Mucosa of stomach (tissue), 1 donor: ENCODE data around the gene SMARCB1.

Experiments
- H3K27me3 ChIP-seq: one replicate; pipeline ENCODE4 v1.7.0; 2013; ENCODE audit warnings: mild to moderate bottlenecking, low read length; ENCODE audit not compliant: control insufficient read depth, insufficient read depth
- H3K36me3 ChIP-seq: one replicate; pipeline ENCODE4 v1.7.0; 2013; ENCODE audit warnings: low read length; ENCODE audit not compliant: control insufficient read depth, insufficient read depth
- H3K4me1 ChIP-seq: one replicate; pipeline ENCODE4 v1.7.0; 2013; ENCODE audit warnings: mild to moderate bottlenecking, low read length; ENCODE audit not compliant: control insufficient read depth, insufficient read depth
- H3K4me3 ChIP-seq: one replicate; pipeline ENCODE4 v1.7.0; 2013; ENCODE audit warnings: low read length
- H3K9ac ChIP-seq: one replicate; pipeline ENCODE4 v1.7.0; 2013; ENCODE audit warnings: mild to moderate bottlenecking, low read length, moderate library complexity
- H3K9me3 ChIP-seq: one replicate; pipeline ENCODE4 v1.7.0; 2013; ENCODE audit warnings: mild to moderate bottlenecking, low read length, moderate library complexity; ENCODE audit not compliant: control insufficient read depth
- donor health status: Pancreatic carcinoma.

Gene SMARCB1

DNA sequence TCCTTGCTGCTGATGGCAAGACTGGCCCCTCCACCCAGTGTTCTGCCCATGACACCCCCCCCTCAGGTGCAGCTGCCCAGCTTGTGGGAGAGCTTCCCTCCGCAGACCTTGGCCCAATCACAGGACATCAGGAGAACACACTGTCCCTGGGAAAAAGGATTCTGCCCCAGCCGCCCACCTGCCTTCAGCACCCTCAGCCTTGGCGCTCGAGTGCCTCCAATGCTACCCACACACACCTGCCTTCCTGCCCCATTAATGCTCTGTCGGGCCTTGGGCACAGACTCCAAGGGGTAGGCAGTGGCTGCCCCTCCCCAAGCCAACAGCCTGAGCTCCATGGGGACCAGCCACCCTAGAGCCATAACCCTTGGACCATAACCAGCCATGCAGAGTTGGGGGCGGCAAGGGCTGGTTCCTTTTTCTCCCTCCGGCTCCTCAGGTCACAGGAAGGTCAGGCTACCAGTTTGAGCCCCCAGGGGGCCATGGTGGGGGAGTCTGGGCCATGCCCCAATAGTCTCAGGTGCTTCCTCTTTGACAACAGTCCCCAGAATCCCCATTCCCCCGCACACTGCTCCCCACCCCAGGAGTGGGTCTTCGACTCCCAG lies 34.6 kb upstream of the SMARCB1 start:
- Histone ChIP-seq H3K4me1 (peaks cover 18% of the 10 kb centered on the region), H3K9ac (no peak overlapping the region), H3K36me3 (no peaks in the 10 kb centered on the region), H3K27me3 (no peaks in the 10 kb centered on the region), H3K4me3 (no peak overlapping the region), H3K9me3 (no peaks in the 10 kb centered on the region)

DNA sequence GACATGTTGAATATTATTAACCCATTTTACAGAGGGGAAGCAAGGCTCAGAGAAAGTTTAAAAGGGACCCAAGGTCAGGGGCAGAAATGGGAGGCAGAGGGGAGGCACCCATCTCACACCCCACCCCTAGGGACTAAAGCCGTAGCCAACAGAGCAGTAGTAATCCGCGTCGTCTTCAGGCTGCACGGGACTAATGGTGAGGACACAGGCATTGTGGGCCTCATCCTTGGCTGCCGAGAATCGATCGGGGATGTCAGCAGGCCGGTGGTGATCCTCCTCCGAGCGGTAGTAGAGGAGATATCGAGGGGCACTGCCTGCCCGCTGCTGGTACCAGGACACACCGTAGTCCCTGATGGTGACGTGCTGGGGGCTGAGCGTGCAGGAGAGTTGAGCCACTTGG lies 34.0 kb upstream of the SMARCB1 start:
- no peaks in the 10 kb centered on the region for H3K9me3 ChIP-seq
- peaks cover 18% of the 10 kb centered on the region for H3K4me1 ChIP-seq
- H3K27me3 ChIP-seq: no peaks in the 10 kb centered on the region
- H3K4me3 ChIP-seq: no peak overlapping the region
- no peaks in the 10 kb centered on the region for H3K36me3 ChIP-seq
- H3K9ac ChIP-seq: no peak overlapping the region

DNA sequence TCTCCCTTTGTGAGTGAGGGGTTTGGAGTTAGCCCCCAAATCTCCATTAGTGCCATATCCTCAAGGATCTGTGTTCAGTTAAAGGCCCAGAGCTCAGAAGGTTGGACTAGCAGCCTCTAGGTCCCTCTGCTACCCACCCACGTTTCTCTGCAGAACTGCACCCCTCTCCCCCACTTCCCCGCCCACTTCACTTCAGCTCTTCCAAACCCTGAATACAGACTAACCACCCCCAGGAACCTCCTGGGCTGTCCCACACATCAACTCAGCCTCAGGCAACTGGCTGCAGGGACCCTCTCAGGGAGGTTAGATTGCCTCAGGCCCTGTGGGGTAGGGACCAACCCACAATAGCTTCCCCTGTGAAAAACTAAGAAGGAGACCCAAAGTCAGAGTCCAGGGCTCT lies 33.4 kb upstream of the SMARCB1 start:
- Histone ChIP-seq H3K9me3 (no peaks in the 10 kb centered on the region), H3K9ac (no peak overlapping the region), H3K27me3 (no peaks in the 10 kb centered on the region), H3K4me1 (peaks cover 18% of the 10 kb centered on the region), H3K4me3 (no peak overlapping the region), H3K36me3 (no peaks in the 10 kb centered on the region)

DNA sequence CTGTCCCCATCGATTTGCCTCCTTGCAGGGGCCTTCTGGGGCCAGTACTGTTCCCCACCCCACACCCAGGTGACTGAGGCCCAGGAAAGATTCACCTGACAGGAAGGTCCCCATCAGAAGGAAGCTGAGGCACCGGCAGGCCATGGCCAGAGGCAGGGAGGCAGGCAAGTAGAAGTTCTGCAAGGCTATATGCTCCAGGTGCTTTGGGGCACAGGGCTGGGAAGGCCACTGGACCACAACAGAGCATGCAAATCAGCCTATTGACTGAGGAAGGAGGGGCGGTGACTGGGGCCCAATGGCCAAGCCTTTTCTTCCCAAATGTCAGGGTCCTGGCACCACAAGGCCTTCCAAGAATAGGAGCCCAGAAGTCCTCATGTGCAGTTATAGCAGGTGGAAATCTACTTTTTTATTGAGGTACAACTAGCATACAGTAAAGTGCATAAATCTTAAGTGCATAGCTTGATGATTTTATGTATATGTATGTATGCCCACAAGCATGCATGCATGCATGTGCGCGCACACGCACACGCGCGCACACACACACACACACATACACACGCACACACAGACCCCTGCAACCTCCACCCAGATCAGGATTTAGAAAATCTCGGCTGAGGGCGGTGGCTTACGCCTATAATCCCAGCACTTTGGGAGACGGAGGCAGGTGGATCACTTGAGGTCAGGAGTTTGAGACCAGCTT lies 32.4 kb upstream of the SMARCB1 start, which contains the start of gene VPREB3:
Gene VPREB3, minus strand, starts transcription at position 206 of the 700 bp plus-strand sequence. Its CDS starts 62 bp downstream, at position 144.
- H3K9ac ChIP-seq: no peak within 1 kb of the TSS
- peaks cover 18% of the 10 kb centered on the region for H3K4me1 ChIP-seq
- H3K27me3 ChIP-seq: no peaks in the 10 kb centered on the region
- H3K36me3 ChIP-seq: no peaks in the 10 kb centered on the region
- H3K9me3 ChIP-seq: no peaks in the 10 kb centered on the region
- no peak within 1 kb of the TSS for H3K4me3 ChIP-seq

DNA sequence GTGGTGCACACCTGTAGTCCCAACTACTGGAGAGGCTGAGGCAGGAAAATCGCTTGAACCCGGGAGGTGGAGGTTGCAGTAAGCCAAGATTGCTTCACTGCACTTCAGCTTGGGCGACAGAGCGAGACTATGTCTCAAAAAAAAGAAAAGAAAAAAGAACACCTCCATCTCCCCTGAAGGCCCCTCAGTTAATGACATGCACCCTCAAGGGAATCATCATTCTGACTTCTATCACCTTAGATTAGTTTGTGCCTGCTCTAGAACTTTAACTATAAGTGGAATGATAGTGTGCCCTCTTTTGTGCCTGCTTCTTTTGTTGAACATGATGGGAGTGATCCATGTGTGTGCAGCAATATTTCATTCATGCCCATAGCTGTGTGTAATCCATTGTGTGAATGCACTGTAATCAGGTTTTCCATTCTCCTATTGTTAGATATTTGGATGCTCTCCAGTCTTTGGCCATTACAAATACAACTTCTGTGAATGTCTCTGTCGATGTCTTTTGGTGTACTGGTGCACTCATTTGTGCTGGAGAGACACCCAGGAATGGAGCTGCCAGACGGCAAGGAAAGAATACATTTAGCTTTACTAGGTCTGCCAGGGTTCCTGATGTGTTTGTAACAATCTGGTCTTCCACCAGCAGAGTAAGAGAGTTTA lies 31.7 kb upstream of the SMARCB1 start:
- Histone ChIP-seq H3K4me1 (peaks cover 12% of the 10 kb centered on the region), H3K27me3 (no peaks in the 10 kb centered on the region), H3K4me3 (no peak overlapping the region), H3K9ac (no peak overlapping the region), H3K9me3 (no peaks in the 10 kb centered on the region), H3K36me3 (no peaks in the 10 kb centered on the region)

DNA sequence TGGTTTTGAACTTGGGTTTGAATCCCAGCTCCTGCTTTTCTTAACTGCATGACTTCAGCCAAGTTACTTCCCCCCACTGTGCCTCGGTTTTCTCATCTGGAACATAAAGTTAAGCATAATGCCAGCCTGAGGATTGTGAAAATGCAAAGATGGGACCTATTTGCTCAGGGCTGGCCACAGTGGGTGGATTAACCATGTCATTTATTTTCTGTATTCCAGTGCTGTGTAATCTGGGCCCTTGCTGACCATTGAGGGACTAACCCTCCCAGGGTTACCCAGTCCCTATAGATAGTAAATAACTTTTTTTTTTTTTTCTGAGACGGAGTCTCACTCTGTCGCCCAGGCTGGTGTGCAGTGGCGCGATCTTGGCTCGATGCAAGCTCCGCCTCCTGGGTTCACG lies 31.1 kb upstream of the SMARCB1 start:
- Histone ChIP-seq H3K4me3 (no peak overlapping the region), H3K9ac (no peak overlapping the region), H3K9me3 (no peaks in the 10 kb centered on the region)

DNA sequence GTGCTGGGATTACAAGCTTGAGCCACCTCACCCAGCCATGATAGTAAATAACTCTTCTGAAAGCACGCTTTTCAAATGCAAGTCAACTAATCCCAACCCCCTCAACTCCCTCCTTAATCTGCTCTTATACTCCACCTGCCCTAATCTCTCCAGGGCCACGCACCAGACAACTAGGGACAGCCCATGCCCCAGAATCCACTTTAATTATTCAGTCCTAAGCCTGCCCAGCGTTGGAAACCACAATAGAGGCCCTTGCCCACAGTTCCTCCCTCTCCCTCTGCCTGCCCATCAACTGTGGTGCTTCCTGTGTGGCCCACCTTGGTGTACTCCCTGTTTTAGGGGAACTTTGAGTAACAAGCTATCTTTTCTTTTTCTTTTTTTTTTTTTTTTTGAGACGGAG lies 29.9 kb upstream of the SMARCB1 start:
- H3K4me1 ChIP-seq: peaks cover 3% of the 10 kb centered on the region
- H3K9me3 ChIP-seq: no peaks in the 10 kb centered on the region
- no peaks in the 10 kb centered on the region for H3K36me3 ChIP-seq
- no peak overlapping the region for H3K9ac ChIP-seq
- no peaks in the 10 kb centered on the region for H3K27me3 ChIP-seq
- no peak overlapping the region for H3K4me3 ChIP-seq

More for the DNA sequence above, 31.1 kb upstream of the SMARCB1 start:
- no peaks in the 10 kb centered on the region for H3K27me3 ChIP-seq
- no peaks in the 10 kb centered on the region for H3K36me3 ChIP-seq
- peaks cover 7% of the 10 kb centered on the region for H3K4me1 ChIP-seq

DNA sequence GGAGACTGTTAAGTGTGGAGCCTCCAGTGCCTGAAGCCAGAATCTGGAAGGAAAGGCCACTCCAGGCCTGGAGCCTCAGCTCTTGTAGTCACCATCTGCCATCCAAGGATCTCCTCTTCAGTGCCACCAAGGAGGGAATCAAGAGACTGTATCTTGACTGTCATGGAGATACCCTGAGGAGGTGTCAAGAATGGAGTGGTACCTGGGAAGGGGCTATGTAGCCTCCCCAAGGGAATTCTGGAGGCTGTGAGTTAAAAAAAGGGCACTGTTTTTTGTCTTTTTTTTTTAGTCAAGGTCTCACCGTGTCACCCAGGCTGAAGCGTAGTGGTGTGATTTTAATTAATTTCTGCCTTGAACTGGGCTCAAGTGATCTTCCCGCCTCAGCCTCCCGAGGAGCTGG lies 27.2 kb upstream of the SMARCB1 start:
- H3K4me1 ChIP-seq: no peaks in the 10 kb centered on the region
- no peak overlapping the region for H3K4me3 ChIP-seq
- no peaks in the 10 kb centered on the region for H3K9me3 ChIP-seq
- H3K36me3 ChIP-seq: no peaks in the 10 kb centered on the region
- no peaks in the 10 kb centered on the region for H3K27me3 ChIP-seq
- no peak overlapping the region for H3K9ac ChIP-seq

DNA sequence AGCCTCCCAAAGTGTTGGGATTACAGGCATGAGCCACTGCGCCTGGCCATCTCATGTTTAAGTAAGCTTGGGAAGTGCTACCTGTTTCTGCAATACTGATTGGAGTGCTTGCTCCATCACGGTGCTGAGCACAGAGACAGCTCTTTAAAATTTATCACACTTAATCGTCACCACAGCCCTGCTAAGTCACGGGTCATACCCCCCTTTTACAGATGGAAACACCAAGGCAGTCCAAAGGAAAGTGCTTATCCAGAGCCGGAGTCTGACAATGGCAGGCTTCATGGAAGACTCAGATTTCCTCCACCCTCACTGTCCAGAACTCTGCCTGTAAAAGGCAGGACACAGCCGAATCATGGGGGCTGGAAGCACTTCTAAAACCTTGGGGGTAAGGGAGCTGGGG lies 26.7 kb upstream of the SMARCB1 start:
- Histone ChIP-seq H3K9me3 (no peaks in the 10 kb centered on the region), H3K27me3 (no peaks in the 10 kb centered on the region), H3K36me3 (no peaks in the 10 kb centered on the region), H3K4me3 (no peak overlapping the region), H3K9ac (no peak overlapping the region), H3K4me1 (no peaks in the 10 kb centered on the region)

DNA sequence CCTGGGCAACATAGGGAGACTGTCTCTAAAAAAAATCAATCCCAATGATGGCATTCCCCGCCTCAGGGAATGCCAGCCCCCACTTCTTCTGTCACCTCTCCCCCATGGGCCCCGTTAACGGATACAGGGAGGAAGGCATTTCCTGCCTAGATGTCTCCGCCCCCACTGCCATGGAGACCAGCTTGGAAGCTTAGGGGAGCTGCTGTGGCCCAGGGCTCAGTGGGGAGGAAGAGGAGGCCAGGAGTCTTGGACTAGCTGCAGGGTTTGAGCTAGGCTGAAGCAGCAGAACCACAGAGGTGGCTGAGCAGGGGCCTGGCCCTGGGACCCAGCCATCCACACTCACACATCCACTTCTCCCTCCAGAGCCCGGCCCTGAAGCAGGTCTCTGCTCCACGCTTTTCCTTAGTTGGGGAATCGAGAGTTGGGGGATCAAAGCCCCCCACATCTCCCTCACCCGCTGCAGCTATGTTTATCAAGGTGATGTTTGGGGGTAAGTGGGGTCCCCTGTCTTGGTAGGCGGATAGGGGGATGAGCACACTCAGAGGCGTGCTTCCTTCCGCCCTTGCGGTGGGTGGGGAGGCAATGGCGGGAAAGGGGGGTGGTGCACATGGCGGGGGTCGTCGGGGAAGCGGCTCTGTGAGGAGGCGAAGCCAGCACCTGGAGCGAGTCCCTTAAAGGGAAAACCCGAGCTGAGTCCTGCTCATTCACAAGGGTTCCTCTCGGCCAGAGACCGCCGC lies 23.8 kb upstream of the SMARCB1 start, which contains the start of gene C22orf15:
Gene C22orf15, plus strand, starts transcription at position 149 of the 737 bp plus-strand sequence. Its CDS starts 317 bp downstream, at position 466.
- Histone ChIP-seq H3K27me3 (no peaks in the 10 kb centered on the region), H3K4me1 (peaks cover 7% of the 10 kb centered on the region), H3K9ac (no peak within 1 kb of the TSS), H3K36me3 (no peaks in the 10 kb centered on the region), H3K4me3 (no peak within 1 kb of the TSS), H3K9me3 (no peaks in the 10 kb centered on the region)

DNA sequence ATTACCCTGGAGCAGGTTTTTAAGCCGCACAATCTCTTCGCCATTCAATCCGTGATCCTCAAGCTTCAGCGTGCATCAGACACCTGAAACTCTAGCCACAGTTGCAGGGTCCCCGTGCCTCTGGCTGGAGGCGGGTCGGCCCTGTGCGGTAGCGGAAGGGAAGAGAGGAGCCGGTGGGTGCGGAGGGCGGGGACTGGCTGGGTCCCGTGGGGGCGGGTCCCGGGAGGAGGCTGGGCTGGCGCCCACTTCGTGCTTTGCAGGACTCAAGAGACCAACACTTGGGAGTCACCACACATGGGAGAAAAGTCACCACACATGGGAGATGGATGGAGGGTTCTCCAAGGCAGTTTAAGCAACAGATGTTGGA lies 23.2 kb upstream of the SMARCB1 start:
- H3K9me3 ChIP-seq: no peaks in the 10 kb centered on the region
- no peaks in the 10 kb centered on the region for H3K27me3 ChIP-seq
- no peak overlapping the region for H3K9ac ChIP-seq
- peaks cover 13% of the 10 kb centered on the region for H3K4me1 ChIP-seq
- H3K4me3 ChIP-seq: no peak overlapping the region
- H3K36me3 ChIP-seq: no peaks in the 10 kb centered on the region

DNA sequence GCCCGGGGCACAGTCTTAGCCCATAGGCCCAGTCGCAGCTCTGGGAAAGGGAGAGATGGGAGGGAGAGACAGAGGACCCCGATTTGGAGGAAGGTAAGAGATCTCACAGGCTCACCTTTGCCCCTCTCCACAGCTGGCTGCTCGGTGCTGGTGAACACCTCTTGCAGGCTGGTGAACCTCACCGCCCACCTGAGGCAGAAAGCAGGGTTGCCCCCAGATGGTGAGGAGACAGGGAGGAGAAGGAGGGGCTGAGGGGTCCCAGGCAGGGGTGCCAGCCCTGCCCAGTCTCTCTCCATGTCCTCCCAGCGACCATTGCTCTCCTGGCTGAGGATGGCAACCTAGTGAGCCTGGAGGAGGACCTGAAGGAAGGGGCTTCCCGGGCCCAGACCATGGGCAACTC lies 22.8 kb upstream of the SMARCB1 start:
- H3K36me3 ChIP-seq: no peaks in the 10 kb centered on the region

More for the DNA sequence above, 22.8 kb upstream of the SMARCB1 start:
- no peaks in the 10 kb centered on the region for H3K27me3 ChIP-seq
- no peak overlapping the region for H3K4me3 ChIP-seq
- no peak overlapping the region for H3K9ac ChIP-seq
- no peaks in the 10 kb centered on the region for H3K9me3 ChIP-seq
- peaks cover 13% of the 10 kb centered on the region for H3K4me1 ChIP-seq
